CD4-positive, alpha-beta T cell treated with Interleukin-17A for 1 hour (primary cell): ENCODE results near the gene PTPRD.
"Not testable (repeated sequence)": the region's sequence is repeated elsewhere in the genome, so short reads cannot be mapped to it uniquely, and the experiment has no call there.

ENCODE experiments used
- DNase-seq: peaks from one replicate; pipeline ENCODE4 v3.0.0-alpha.2; 2020

Gene PTPRD

GRCh38 chr9:8943392-8943791 is 1669.4 kb downstream of the PTPRD start:
- DNase-seq: no peak

GRCh38 chr9:8940650-8941049 is 1672.2 kb downstream of the PTPRD start:
- no peak for DNase-seq

- no peak for DNase-seq
These were observed 1686.3 kb downstream of the PTPRD start for GRCh38 chr9:8926461-8926860.

DNA sequence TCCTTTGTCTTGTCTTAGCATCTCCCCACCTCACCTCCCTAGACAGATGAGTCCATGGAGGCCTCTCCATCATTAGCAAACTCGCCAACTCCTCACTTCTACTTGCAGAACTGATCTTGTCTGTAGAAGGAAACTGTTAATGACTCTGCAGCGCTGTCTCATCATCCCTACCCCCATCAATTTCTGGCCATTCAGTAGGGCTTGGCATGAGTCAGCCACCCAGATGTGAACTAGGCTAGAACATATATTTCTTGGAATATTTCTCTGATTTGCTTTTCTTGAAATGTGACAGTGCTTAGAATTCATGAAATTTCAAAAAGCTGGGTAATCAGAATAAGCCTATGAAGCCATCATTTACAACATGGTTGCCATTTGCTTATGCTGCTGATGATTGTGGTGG is 1688.2 kb downstream of the PTPRD start:
- no peak for DNase-seq

- not testable (repeated sequence) for DNase-seq
These were observed 1692.2 kb downstream of the PTPRD start for GRCh38 chr9:8920478-8921183.

DNA sequence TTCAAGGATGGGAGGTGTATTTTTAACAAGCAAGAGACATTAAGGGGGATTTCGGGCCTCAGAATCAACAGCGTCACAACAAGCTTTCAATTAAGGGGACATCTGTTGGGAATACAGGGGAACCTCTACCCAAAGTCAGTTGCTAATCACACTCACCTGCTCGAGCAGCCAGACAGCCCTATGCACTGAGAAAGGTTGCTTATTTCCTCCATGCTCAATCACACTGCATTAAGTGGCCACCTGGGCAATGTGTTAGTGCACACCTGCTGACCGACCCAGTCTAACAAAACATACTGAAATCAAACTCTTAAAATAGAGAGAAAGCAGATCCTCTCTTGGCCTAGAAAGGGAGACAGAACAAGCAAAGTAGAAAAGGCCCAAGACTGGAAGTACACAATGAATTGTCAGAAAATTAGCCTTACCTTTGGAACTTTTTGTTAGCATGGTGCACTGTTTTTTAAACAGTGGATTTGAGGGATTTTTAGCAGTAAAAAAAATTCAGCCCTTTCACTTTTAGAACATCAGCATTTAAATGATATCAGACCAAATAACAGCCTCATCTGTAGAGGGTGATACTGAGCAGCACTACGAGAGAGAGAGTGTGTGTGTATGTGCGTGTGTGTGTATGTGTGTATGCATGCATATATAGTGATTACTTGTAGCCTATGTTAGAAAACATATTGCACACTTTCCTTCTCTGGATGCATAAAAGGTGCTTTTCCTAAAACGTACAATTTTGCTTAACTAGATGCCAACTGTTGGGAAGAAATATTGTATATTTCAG is 1694.7 kb downstream of the PTPRD start:
- no peak for DNase-seq

GRCh38 chr9:8916771-8917170 is 1696.0 kb downstream of the PTPRD start:
- no peak for DNase-seq

DNA sequence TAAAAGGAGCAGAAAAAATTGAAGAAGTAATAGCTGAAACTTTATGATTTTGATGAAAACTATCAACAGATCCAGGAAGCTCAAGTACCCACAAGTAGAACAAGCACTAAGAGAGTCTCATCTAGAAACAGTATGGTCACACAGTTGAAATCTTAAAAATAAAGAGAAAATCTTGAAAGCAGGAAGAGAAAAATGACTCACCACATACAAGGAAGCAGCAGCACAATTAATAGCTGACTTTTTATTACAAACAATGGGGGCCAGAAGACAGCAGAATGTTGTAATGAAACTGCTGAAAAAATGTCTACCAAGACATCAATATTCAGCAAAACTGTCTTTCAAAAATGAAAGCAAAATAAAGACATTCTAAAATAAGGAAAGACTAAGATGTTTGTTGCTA is 1704.9 kb downstream of the PTPRD start:
- no peak for DNase-seq

GRCh38 chr9:8905731-8906130 is 1707.1 kb downstream of the PTPRD start:
- DNase-seq: no peak

- no peak for DNase-seq
These were observed 1707.9 kb downstream of the PTPRD start for GRCh38 chr9:8904771-8905515.

DNA sequence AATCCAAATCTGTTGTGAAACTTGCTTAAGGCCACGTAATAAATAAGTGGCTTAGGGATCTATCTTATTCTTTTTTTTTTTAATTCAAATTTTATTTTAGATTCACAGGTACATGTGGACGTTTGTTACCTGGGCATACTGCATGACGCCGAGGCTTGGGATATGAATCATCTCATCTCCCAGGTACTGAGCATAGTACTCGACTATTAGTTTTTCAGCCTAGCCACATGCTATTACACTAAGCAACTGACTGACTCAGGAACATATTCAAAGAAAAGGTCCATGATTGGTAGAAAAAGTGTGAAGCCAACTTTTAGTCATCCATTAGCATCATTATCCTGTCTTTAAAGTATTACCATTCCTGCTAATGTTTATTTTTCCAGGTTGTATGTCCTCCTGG is 1709.7 kb downstream of the PTPRD start:
- DNase-seq: no peak

DNA sequence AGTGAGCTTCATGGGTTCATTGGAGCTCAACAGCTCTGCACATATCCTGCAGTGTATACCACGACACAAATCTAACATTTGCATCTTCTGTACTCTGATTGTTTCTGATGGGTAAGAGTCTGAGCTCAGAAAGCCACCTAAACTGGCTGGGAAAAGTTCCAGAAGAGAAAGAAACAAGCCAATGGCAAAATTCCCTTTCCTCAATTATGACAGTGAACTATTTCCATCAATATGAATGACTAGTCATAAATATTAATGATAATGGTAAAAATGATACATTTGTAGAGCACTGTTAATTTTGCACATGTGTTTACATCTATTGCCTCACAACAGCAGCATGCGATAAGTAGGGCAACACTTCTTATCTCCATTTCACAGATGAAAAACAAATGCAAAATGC is 1711.7 kb downstream of the PTPRD start:
- no peak for DNase-seq

- DNase-seq: no peak
These were observed 1713.3 kb downstream of the PTPRD start for GRCh38 chr9:8899511-8899910.

GRCh38 chr9:8895861-8896224 is 1717.0 kb downstream of the PTPRD start:
- peak; percentile 10 for DNase-seq

- DNase-seq: no peak
These were observed 1717.5 kb downstream of the PTPRD start for GRCh38 chr9:8895106-8895860.

- no peak for DNase-seq
These were observed 1722.1 kb downstream of the PTPRD start for GRCh38 chr9:8890695-8891094.

DNA sequence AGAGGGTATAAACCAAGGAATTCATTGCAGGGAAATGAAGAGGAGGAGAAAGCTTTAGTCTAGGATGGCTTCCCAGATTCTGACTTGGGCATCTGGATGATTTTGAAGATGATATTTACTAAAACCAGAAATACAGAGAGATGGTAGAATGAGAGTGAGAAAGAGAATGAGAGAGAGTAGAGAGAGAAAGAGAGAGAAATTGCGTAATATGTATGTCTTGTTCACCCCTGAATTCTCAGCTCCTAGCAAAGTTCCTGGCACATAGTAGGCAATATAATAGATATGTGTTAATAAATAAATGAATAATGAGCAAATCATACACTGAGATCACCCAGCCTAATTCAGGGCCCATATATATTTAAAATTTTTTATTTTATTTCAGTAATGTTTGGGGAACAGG is 1723.7 kb downstream of the PTPRD start:
- DNase-seq: no peak

DNA sequence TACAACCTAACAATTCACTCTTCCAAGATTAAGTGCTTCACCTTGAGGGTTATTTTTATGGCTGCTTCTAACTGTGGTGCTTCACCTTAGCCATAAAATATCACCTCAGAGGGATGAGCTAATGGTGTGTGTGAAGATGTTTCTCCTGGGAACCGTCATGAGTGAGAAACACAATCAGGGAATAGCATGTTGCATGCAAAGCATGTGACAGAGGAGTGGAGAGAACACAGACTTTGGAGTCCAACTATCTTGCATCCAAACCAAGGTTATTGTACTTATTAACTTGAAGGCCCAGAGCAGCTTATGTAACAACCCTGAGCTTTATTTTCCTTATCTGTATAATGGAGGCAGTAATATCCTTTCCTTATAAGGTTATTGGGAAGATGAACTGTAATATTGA is 1724.2 kb downstream of the PTPRD start:
- DNase-seq: no peak

- no peak for DNase-seq
These were observed 1725.4 kb downstream of the PTPRD start for GRCh38 chr9:8887369-8887768.

- DNase-seq: no peak
These were observed 1729.5 kb downstream of the PTPRD start for GRCh38 chr9:8883321-8883720.

DNA sequence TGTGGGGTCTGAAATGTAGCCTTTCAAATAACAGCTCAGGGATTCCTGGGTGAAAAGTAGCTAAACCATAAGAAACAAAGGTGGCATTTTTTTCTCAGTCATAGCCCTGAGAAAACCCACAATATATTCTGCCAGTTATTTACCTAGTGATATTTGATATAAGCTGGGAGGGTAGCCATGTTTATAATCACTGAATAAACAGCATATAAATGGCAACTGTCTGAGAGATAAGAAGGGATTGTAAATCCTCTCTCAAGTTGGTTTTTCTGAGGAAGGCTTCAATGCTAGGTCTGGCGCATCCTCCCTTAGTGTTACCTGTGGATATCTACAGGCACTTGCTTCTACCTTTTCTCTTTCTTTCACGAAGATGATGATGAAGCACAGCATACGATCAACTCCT is 1732.7 kb downstream of the PTPRD start:
- DNase-seq: no peak

DNA sequence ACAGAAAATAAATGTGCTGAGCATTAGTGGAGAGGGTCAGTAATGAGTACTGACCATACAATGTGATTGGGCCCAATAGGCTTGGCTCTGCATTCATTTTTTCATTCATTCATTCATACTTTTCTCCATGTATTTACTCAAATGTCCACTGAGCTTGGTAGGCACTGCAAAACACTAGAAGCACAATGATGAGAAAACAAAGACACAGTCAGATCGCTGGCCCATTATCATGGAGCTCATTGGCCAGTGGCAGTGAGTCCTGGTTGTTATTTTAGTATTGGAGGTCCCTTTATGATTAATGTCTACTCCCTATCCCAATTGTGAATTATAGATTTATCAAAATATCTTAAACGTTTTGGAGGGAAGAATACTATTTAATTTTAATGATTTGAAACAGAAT is 1733.5 kb downstream of the PTPRD start:
- DNase-seq: no peak
